UCSD-AML1 (cell line): Measurements from ENCODE around the gene ZSWIM5.
"Not testable (repeated sequence)": the region's sequence is repeated elsewhere in the genome, so short reads cannot be mapped to it uniquely, and the experiment has no call there.

Experiments used
- DNase-seq: peaks from one replicate; lab custom pipeline; 2025; ENCODE audit not compliant: unreplicated experiment; lab: John Stamatoyannopoulos, UW

Gene ZSWIM5

GRCh38 chr1:45205011-45205909 lies 1.1 kb downstream of the ZSWIM5 start:
- no peak for DNase-seq

GRCh38 chr1:45200906-45201500 lies 5.4 kb downstream of the ZSWIM5 start:
- no peak for DNase-seq

- no peak for DNase-seq
Observed at GRCh38 chr1:45200435-45200834, 6.0 kb downstream of the ZSWIM5 start.

GRCh38 chr1:45198185-45198584 lies 8.2 kb downstream of the ZSWIM5 start:
- no peak for DNase-seq

- DNase-seq: no peak
Observed at GRCh38 chr1:45196863-45197262, 9.5 kb downstream of the ZSWIM5 start.

GRCh38 chr1:45191418-45191783 lies 15.0 kb downstream of the ZSWIM5 start:
- no peak for DNase-seq

GRCh38 chr1:45187725-45188124 lies 18.7 kb downstream of the ZSWIM5 start:
- DNase-seq: no peak

- not testable (repeated sequence) for DNase-seq
Observed at GRCh38 chr1:45179918-45180519, 26.4 kb downstream of the ZSWIM5 start.

- no peak for DNase-seq
Observed at GRCh38 chr1:45177452-45177851, 29.0 kb downstream of the ZSWIM5 start.

- DNase-seq: no peak
Observed at GRCh38 chr1:45172764-45173163, 33.6 kb downstream of the ZSWIM5 start.

GRCh38 chr1:45172005-45172404 lies 34.4 kb downstream of the ZSWIM5 start:
- no peak for DNase-seq

- DNase-seq: no peak
Observed at GRCh38 chr1:45171575-45171974, 34.8 kb downstream of the ZSWIM5 start.

- no peak for DNase-seq
Observed at GRCh38 chr1:45170151-45170742, 36.2 kb downstream of the ZSWIM5 start.

GRCh38 chr1:45167947-45168346 lies 38.5 kb downstream of the ZSWIM5 start:
- not testable (repeated sequence) for DNase-seq

- not testable (repeated sequence) for DNase-seq
Observed at GRCh38 chr1:45164307-45164706, 42.1 kb downstream of the ZSWIM5 start.

- not testable (repeated sequence) for DNase-seq
Observed at GRCh38 chr1:45163111-45163510, 43.3 kb downstream of the ZSWIM5 start.

GRCh38 chr1:45162041-45163035 lies 44.1 kb downstream of the ZSWIM5 start:
- DNase-seq: not testable (repeated sequence)

GRCh38 chr1:45155957-45156356 lies 50.4 kb downstream of the ZSWIM5 start:
- DNase-seq: no peak

- DNase-seq: no peak
Observed at GRCh38 chr1:45155423-45155822, 51.0 kb downstream of the ZSWIM5 start.

GRCh38 chr1:45152126-45152525 lies 54.3 kb downstream of the ZSWIM5 start:
- no peak for DNase-seq
